C1 segment of cervical spinal cord (tissue), 14 donors: Measurements from ENCODE around the gene MID1.

ENCODE experiments used
- DNase-seq, 14 donors: peaks; one replicate each; lab custom pipeline; 2025; lab: John Stamatoyannopoulos, UW

MID1 gene

GRCh38 chrX:10533696-10534365, 86.6 kb downstream of the MID1 start:
- no peak for DNase-seq

- no peak for DNase-seq
These were observed 88.5 kb downstream of the MID1 start for GRCh38 chrX:10531927-10532326.

GRCh38 chrX:10529344-10529743, 91.0 kb downstream of the MID1 start:
- DNase-seq, result no peak

GRCh38 chrX:10526451-10526850, 93.9 kb downstream of the MID1 start:
- no peak for DNase-seq

- DNase-seq, result no peak
These were observed 94.8 kb downstream of the MID1 start for GRCh38 chrX:10525381-10526120.

- no peak for DNase-seq
These were observed 95.8 kb downstream of the MID1 start for GRCh38 chrX:10524578-10524977.

- no peak for DNase-seq
These were observed 100.6 kb downstream of the MID1 start for GRCh38 chrX:10519761-10520160.

DNA sequence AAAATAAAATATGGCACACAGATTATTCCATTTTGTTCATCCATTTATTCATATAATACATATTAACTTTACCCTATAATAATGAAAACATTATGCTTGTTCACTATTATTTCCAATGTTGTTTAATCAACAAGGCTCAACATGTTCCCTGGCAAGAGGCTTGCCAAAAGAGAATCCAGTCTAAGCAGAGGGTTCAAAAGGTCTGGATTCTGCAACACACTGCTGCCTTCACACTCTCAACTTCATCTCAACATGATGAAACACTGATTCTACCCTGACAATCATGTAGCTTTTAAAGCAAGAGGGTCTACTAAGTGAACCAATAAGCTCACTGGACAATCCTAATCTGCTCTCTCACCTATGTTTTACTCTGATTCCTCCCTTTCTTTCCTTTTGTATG, 101.1 kb downstream of the MID1 start:
- DNase-seq, result no peak

GRCh38 chrX:10518073-10518472, 102.3 kb downstream of the MID1 start:
- DNase-seq, result no peak

DNA sequence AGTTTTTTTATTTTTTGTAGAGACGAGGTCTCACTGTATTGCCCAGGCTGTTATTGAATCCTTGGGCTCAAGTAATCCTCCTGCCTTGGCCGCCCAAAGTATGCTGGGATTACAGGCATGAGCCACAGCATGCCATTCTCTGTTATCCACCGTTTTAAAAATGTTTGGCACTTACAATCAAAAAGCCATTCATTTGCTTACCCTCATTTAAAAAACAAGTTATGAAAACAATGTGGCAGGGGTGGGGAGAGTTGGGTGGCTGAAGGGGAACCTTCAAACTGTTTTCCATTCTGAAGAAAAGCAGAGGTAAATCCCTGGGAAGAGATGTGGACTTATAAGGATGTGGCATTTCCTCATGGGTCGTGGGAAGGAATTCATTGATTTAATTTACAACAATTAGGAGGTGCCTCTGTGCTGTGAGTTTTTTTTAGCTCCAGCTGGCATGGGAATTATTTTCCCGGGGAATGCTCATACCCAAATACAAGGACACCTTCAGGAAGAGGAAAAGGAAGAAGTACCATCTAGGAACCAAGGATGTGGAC, 103.5 kb downstream of the MID1 start:
- DNase-seq, result no peak

DNA sequence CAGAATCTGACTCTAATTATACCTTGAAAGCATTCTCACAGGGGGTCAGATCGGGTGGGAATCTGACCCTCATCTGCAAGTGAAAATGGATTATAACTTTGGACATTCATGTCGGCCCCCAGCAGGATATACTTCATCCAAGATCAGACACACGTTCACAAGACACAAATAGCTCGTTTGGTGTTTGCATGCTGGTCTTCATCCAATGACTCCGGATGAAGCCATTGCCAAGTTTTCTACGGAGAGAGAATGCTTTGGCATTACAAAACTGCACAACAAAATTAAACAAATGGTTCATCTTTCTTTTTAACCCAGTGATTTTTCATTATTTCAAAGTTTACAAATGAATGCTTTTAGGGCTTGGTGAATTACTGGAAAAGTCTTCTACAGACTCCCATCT, 105.5 kb downstream of the MID1 start:
- peak in 1 of 14 donors; percentile 53 for DNase-seq

DNA sequence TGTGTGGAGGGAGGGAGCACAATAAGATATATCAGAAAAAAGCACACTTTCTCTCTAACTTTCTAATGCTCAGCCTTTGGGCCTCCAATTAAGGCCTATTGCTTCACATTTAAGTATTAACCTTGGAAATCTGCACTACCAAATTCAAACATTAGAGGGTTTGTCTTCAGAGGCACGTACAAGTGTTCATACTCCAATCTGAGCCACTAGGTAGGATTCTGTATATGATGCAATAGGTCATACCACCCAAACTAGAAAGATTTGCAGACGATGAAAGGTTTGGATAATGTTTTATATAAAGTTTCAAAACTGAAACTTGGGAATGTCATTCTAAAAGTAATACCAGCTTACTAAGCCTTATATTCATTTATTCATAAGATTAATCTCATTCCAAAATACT, 106.4 kb downstream of the MID1 start:
- DNase-seq, result no peak

DNA sequence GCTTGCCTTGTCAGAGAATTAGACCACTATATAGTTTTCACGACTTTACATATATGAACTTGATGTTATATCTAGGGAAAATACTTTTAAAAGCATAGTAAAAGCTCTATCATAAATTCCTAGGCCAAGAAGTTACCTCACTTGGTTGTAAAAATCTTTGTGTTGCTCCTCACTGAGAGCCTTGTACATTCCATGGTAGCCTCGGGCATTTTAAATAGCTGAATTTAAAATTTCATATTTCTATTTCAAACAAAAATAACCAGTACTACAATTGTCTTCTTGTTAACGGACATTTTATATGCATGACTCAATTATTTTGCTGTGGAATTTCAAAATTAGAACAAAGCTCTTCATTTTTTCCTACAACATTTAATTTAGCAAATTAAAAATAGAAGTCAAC, 107.6 kb downstream of the MID1 start:
- no peak for DNase-seq

GRCh38 chrX:10512258-10512657, 108.1 kb downstream of the MID1 start:
- DNase-seq, result no peak

- peak in 1 of 14 donors; percentile 0 for DNase-seq
These were observed 111.0 kb downstream of the MID1 start for GRCh38 chrX:10509397-10509796.

DNA sequence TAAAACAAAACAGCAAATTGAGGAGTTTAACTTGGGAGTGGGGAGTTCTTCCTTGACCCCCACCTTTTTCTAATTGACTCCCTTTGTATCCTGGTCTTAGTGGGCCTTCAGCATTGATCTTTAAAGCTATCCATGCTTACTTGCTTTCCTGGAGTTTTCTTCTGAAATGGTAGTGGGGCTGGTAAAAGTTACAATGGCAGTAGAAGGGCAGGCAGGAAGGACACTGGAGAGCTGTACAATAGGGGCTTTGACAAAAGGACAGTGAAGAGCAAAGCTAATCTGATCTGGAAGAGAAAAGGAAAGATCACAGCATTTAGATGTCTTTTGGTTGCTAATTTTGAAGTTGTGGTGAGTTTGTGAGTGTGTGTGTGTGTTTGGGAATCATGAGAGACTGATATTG, 111.5 kb downstream of the MID1 start:
- no peak for DNase-seq

- no peak for DNase-seq
These were observed 112.5 kb downstream of the MID1 start for GRCh38 chrX:10507876-10508275.

DNA sequence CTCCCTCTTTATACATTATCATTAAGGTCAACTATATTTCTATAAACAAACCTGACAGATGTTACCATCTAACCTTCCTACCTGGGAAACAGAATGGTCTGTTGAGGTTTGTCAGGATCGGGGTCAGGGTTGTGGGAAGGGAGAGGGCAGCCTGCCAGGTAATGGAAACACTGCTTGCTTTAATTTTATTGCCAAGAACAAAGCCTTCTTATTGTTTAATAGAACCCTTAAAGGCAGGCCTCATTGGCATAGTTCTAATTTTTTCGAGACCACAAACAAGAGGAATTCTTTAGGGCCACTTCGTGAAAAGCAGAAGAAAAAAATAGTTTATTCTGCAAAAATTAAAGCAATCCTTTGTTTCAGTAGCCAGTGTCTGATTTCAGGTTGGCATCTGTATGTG, 113.2 kb downstream of the MID1 start:
- no peak for DNase-seq

- no peak for DNase-seq
These were observed 113.6 kb downstream of the MID1 start for GRCh38 chrX:10506781-10507180.

- no peak for DNase-seq
These were observed 114.7 kb downstream of the MID1 start for GRCh38 chrX:10505726-10506125.

GRCh38 chrX:10502961-10503360, 117.4 kb downstream of the MID1 start:
- DNase-seq, result no peak

GRCh38 chrX:10501611-10502010, 118.8 kb downstream of the MID1 start:
- no peak for DNase-seq

GRCh38 chrX:10496345-10496965, 123.9 kb downstream of the MID1 start:
- DNase-seq, result no peak
